Measurements from ENCODE around the gene C1QTNF6.
A peak's percentile ranks its signal among the peaks of the same experiment; 100 is the strongest.

The C1QTNF6 gene

DNA sequence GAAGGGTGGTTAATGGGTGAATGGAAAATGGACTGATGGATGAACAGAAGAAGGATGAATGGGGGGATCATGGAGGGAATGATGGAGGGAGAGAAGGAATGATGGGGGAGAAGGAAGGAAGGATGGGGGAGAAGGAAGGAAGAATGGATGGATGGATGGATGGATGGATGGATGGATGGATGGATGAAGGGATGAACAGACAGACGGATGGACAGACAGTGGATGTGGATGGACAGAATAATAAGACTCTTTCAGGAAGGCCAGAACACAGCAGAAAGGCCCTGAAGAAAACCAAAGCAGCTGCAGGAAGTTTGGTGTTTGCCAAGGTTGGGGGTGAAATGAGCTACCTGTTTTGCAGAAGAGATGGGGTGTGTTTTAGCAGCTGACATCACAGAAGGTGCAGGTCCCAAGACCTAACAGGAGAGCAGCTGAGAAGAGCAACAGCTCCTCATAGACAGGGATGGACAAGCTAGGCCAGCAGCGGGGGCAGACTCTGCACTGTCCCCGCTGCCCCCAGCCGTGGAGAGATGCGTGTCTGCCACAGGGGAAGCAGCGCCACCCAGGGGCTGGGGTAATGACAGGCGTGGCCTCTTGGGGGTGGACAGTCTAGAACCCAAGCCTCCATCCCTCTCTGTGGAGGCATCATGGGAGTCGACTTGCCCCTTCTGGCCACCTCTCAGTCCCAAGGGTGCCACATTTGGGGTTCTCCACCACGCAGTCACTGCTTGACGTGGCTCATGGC, 17.9 kb downstream of the C1QTNF6 start:
- no peak overlapping the region for H3K4me3 ChIP-seq (ENCODE audit: low read depth, low read length)
- TF ChIP-seq, protein P1, sequence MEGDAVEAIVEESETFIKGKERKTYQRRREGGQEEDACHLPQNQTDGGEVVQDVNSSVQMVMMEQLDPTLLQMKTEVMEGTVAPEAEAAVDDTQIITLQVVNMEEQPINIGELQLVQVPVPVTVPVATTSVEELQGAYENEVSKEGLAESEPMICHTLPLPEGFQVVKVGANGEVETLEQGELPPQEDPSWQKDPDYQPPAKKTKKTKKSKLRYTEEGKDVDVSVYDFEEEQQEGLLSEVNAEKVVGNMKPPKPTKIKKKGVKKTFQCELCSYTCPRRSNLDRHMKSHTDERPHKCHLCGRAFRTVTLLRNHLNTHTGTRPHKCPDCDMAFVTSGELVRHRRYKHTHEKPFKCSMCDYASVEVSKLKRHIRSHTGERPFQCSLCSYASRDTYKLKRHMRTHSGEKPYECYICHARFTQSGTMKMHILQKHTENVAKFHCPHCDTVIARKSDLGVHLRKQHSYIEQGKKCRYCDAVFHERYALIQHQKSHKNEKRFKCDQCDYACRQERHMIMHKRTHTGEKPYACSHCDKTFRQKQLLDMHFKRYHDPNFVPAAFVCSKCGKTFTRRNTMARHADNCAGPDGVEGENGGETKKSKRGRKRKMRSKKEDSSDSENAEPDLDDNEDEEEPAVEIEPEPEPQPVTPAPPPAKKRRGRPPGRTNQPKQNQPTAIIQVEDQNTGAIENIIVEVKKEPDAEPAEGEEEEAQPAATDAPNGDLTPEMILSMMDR (IDR thresholded peaks at IDR 0.05; ENCODE audit: low read depth, low read length): no peak
- in situ Hi-C loops (cut with HindIII; ENCODE audit: low sequenced_read_pairs): no loop called here

GRCh38 chr22:37169406-37169805, 18.6 kb downstream of the C1QTNF6 start:
- no peak for DNase-seq (ENCODE audit: low read depth, low spot score)
- in situ Hi-C loops (cut with HindIII; ENCODE audit: low sequenced_read_pairs): no loop called here
- H3K4me3 ChIP-seq (ENCODE audit: low read depth, low read length): no peak overlapping the region
- TF ChIP-seq, protein P1 (IDR thresholded peaks at IDR 0.05; ENCODE audit: low read depth, low read length): no peak

More for the DNA sequence above, 17.9 kb downstream of the C1QTNF6 start:
- DNase-seq (ENCODE audit: low read depth, low spot score): no peak

- DNase-seq (ENCODE audit: low read depth, low spot score): no peak
- no peak overlapping the region for H3K4me3 ChIP-seq (ENCODE audit: low read depth, low read length)
- in situ Hi-C loops (cut with HindIII; ENCODE audit: low sequenced_read_pairs): no loop called here
- TF ChIP-seq, protein P1 (IDR thresholded peaks at IDR 0.05; ENCODE audit: low read depth, low read length): no peak
Measured at GRCh38 chr22:37167981-37168647, 19.9 kb downstream of the C1QTNF6 start.

- no peak for DNase-seq (ENCODE audit: low read depth, low spot score)
- in situ Hi-C loops (cut with HindIII; ENCODE audit: low sequenced_read_pairs): no loop called here
- TF ChIP-seq, protein P1 (IDR thresholded peaks at IDR 0.05; ENCODE audit: low read depth, low read length): no peak
- no peak overlapping the region for H3K4me3 ChIP-seq (ENCODE audit: low read depth, low read length)
Measured at GRCh38 chr22:37167176-37167980, 20.7 kb downstream of the C1QTNF6 start.

GRCh38 chr22:37166675-37167066, 21.4 kb downstream of the C1QTNF6 start:
- H3K4me3 ChIP-seq (ENCODE audit: low read depth, low read length): no peak overlapping the region

More at GRCh38 chr22:37166675-37167066, 21.4 kb downstream of the C1QTNF6 start:
- DNase-seq (ENCODE audit: low read depth, low spot score): peak; percentile 64
- TF ChIP-seq, protein P1 (IDR thresholded peaks at IDR 0.05; ENCODE audit: low read depth, low read length): peak; percentile 93
- in situ Hi-C loops (cut with HindIII; ENCODE audit: low sequenced_read_pairs): no loop called here
